ENCODE data around the gene SSU72. TPM values are rescaled to one million over a fixed set of nuclear protein-coding genes. Genes with fewer than 3 reads are reported as not detected.

SSU72 gene
- total and polyA plus RNA-seq, 2 donors (not counting 3 experiments of a cell fraction or from before 2014, with no cell fraction given) = 85.9 to 129 TPM

GRCh38 chr1:1552263-1552639 is 22.4 kb downstream of the SSU72 start:
- CTCF ChIA-PET = interaction anchor here (0.7 kb wide), 1 partner anchor 48 kb away, joined by 3 read pairs; no protein-coding TSS in a partner anchor
- DNase-seq (ENCODE audit: low read depth, low spot score) = no peak

More at GRCh38 chr1:1552263-1552639, 22.4 kb downstream of the SSU72 start:
- H3K9me3 ChIP-seq (replicated peaks; ENCODE audit: control insufficient read depth, insufficient read depth, low read length) = no peaks in the 10 kb centered on the region
- no peak overlapping the region for H2AFZ ChIP-seq (ENCODE audit: low read depth, low read length)
- no peaks in the 10 kb centered on the region for H4K20me1 ChIP-seq (replicated peaks; ENCODE audit: control insufficient read depth, extremely low read depth, insufficient read depth, low read length)
- no peak overlapping the region for H3K4me2 ChIP-seq (ENCODE audit: insufficient read depth, low read length)
- H3K9me1 ChIP-seq (replicated peaks; ENCODE audit: control insufficient read depth, extremely low read depth, insufficient read depth, low read length) = no peaks in the 10 kb centered on the region
- H3K36me3 ChIP-seq (ENCODE audit: control insufficient read depth in 2 of 2, extremely low read depth in 1 of 2, insufficient read depth in 2 of 2, low read length in 2 of 2) = no peaks in the 10 kb centered on the region
- no TSS peak for BruUV-seq (replicated peaks)
- no peak overlapping the region for H3K27ac ChIP-seq (ENCODE audit: insufficient read depth, low read depth, low read length)
- FAIRE-seq = no peak
- POLR2A ChIA-PET = no interaction called here
- no peaks in the 10 kb centered on the region for H3K4me1 ChIP-seq (ENCODE audit: control insufficient read depth, extremely low read depth, insufficient read depth, low read length)
- intact Hi-C loops (cut with micrococcal nuclease) (no loop called here), dilution Hi-C loops (cut with MboI; ENCODE audit: extremely low pct_ligation_motif_present, low sequenced_read_pairs) (no loop called here)
- H3K79me2 ChIP-seq (ENCODE audit: control insufficient read depth, insufficient read depth, low read length) = peaks cover 8% of the 10 kb centered on the region
- H3K4me3 ChIP-seq (replicated peaks in 1 of 3; ENCODE audit: insufficient read depth in 1 of 3, low read depth in 1 of 3, low read length in 3 of 3) = no peak overlapping the region
- H3K27me3 ChIP-seq (ENCODE audit: control insufficient read depth in 2 of 2, insufficient read depth in 2 of 2, low read length in 2 of 2) = no peaks in the 10 kb centered on the region
- H3K9ac ChIP-seq (replicated peaks; ENCODE audit: extremely low read depth, insufficient read depth, low read length) = no peak overlapping the region
- no peak for TF ChIP-seq POLR2AphosphoS5 (IDR thresholded peaks at IDR 0.05; ENCODE audit: insufficient read depth, low read depth, low read length)
- TF ChIP-seq MAX (IDR thresholded peaks at IDR 0.05; ENCODE audit: insufficient read depth, insufficient read length) = no peak
- TF ChIP-seq CTCF (IDR thresholded peaks at IDR 0.05; ENCODE audit: extremely low read depth in 1 of 2, insufficient read depth in 1 of 2, low read depth in 1 of 2, low read length in 2 of 2) = no peak
- TF ChIP-seq MYC (IDR thresholded peaks at IDR 0.05; ENCODE audit: low read depth, low read length) = no peak
- no peak for TF ChIP-seq POLR2A (IDR thresholded peaks at IDR 0.05; ENCODE audit: low read depth, low read length)
- TF ChIP-seq JUN (IDR thresholded peaks at IDR 0.05; ENCODE audit: borderline replicate concordance, insufficient read depth, insufficient read length, low read depth) = no peak
- no peak for TF ChIP-seq FOS (IDR thresholded peaks at IDR 0.05; ENCODE audit: borderline replicate concordance, insufficient read depth, low read length)
